Natural killer cell (primary cell): ENCODE data around the gene ADAM20. TPM values are rescaled to one million over a fixed set of nuclear protein-coding genes. Genes with fewer than 3 reads are reported as not detected.

Source experiments
- ATAC-seq, 3 donors: fragments of 150-1000 bp in 2 of 3; fragments of 200-7000 bp in 1 of 3; cut with Tn5 transposase; 1 replicate in 1 of 3; 2 replicates in 2 of 3; pipeline ENCODE4 v1.10.0; 2021; ENCODE audit warnings: mild to moderate bottlenecking in 2 of 3, moderate library complexity in 2 of 3
- DNase-seq, 2 donors: peaks; one replicate each; pipeline versions ENCODE4 v3.0.0 to v3.0.0-alpha.2; 2013 to 2021; ENCODE audit warnings: mixed read lengths in 1 of 2
- H3K27ac ChIP-seq: one replicate; pipeline ENCODE4 v1.5.1; 2013; ENCODE audit warnings: mild to moderate bottlenecking, low read length
- H3K27me3 ChIP-seq: one replicate; pipeline ENCODE4 v1.6.1; 2013; ENCODE audit warnings: low read length; ENCODE audit not compliant: control insufficient read depth, insufficient read depth
- H3K36me3 ChIP-seq: one replicate; pipeline ENCODE4 v1.6.1; 2013; ENCODE audit warnings: low read length; ENCODE audit not compliant: control insufficient read depth, insufficient read depth
- H3K4me1 ChIP-seq: one replicate; pipeline ENCODE4 v1.6.1; 2013; ENCODE audit warnings: low read length; ENCODE audit not compliant: control insufficient read depth, insufficient read depth
- H3K4me3 ChIP-seq: one replicate; pipeline ENCODE4 v1.5.1; 2013; ENCODE audit warnings: low read length
- H3K9me3 ChIP-seq: one replicate; pipeline ENCODE4 v1.6.1; 2013; ENCODE audit warnings: low read length; ENCODE audit not compliant: control insufficient read depth, insufficient read depth
- H3K27ac Mint-ChIP-seq, 2 donors: one replicate each; pipeline ENCODE4 v1.8.0; 2022; ENCODE audit warnings: mild to moderate bottlenecking in 2 of 2, mixed read lengths in 2 of 2, moderate library complexity in 1 of 2
- H3K27me3 Mint-ChIP-seq, 2 donors: one replicate each; pipeline ENCODE4 v1.8.0; 2022; ENCODE audit warnings: low read depth in 2 of 2, mixed read lengths in 2 of 2
- H3K36me3 Mint-ChIP-seq: one replicate; pipeline ENCODE4 v1.8.0; 2022; ENCODE audit warnings: mixed read lengths
- H3K4me1 Mint-ChIP-seq, 2 donors: one replicate each; pipeline ENCODE4 v1.8.0; 2022; ENCODE audit warnings: mixed read lengths in 2 of 2
- H3K4me3 Mint-ChIP-seq: one replicate; pipeline ENCODE4 v1.8.0; 2022; ENCODE audit warnings: mild to moderate bottlenecking, moderate library complexity, mixed read lengths
- H3K9me3 Mint-ChIP-seq, 2 donors: one replicate each; pipeline ENCODE4 v1.8.0; 2022; ENCODE audit warnings: mixed read lengths in 2 of 2
- WGBS: methylation state at CpG from one replicate; pipeline ENCODE4 v1.1.7; 2013; ENCODE audit warnings: missing lambda C conversion rate; ENCODE audit not compliant: insufficient coverage; 5-methylcytosine and 5-hydroxymethylcytosine counted together
- intact Hi-C: fragments of 100-400 bp; cut with micrococcal nuclease; formaldehyde crosslinking; loops from one replicate; pipeline ENCODE4 v1.14.2; 2022
- total RNA-seq, 4 donors: library from RNA; stranded (reverse); fragments of 120-200 nt in 1 of 4; gene quantifications; one replicate each; pipeline versions ENCODE4 v1.2.3 to v1.2.4, GENCODE V29; 2013 to 2022
- TF ChIP-seq, protein P1 (sequence below): fragments of 200-600 bp; IDR thresholded peaks from one replicate; pipeline ENCODE4 v1.8.0; 2022; ENCODE audit warnings: antibody characterized with exemption

The ADAM20 gene
- total RNA-seq, 3 donors from 2014 or later (not counting 1 experiment from before 2014, with no cell fraction given), result 0.38 to 0.80 (median 0.63) TPM

DNA sequence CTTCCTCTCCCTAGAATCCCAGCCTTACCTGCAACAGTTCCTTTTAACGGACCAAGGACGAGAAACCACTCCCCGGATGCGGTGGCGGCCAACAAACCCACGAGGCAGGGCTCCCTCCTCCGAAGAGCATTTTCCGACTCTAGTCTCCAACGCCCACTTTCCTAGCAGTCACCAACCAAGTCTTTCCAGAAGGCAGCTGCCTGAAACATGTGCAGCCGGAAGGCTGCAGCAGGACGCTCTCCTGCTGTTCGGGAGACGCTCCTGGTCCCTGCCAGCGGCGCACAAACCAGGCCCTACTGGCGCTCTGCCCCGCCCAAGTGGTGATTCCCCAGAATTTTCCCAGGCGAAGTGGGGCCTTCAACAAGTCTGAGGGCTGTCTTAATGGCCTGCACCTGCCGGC lies 21.1 kb upstream of the ADAM20 start:
- WGBS, result 73% methylated on average over 19 of the region's 19 CpGs
- H3K27me3 ChIP-seq, result no peaks in the 10 kb centered on the region
- Mint-ChIP-seq H3K27me3 (no peaks in the 10 kb centered on the region), H3K9me3 (peaks cover 0 to 2% of the 10 kb centered on the region in 2 donors), H3K4me1 (peaks cover 6 to 7% of the 10 kb centered on the region in 2 donors), H3K27ac (no peak overlapping the region), H3K36me3 (peaks cover 1% of the 10 kb centered on the region), H3K4me3 (no peak overlapping the region)
- no peak overlapping the region for H3K4me3 ChIP-seq
- no peak overlapping the region for H3K27ac ChIP-seq
- peaks cover 3% of the 10 kb centered on the region for H3K9me3 ChIP-seq
- TF ChIP-seq, protein P1, sequence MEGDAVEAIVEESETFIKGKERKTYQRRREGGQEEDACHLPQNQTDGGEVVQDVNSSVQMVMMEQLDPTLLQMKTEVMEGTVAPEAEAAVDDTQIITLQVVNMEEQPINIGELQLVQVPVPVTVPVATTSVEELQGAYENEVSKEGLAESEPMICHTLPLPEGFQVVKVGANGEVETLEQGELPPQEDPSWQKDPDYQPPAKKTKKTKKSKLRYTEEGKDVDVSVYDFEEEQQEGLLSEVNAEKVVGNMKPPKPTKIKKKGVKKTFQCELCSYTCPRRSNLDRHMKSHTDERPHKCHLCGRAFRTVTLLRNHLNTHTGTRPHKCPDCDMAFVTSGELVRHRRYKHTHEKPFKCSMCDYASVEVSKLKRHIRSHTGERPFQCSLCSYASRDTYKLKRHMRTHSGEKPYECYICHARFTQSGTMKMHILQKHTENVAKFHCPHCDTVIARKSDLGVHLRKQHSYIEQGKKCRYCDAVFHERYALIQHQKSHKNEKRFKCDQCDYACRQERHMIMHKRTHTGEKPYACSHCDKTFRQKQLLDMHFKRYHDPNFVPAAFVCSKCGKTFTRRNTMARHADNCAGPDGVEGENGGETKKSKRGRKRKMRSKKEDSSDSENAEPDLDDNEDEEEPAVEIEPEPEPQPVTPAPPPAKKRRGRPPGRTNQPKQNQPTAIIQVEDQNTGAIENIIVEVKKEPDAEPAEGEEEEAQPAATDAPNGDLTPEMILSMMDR, result no peak
- DNase-seq, result no peak
- no peaks in the 10 kb centered on the region for H3K4me1 ChIP-seq
- intact Hi-C loops, result no loop called here
- ATAC-seq, result no peak
- no peaks in the 10 kb centered on the region for H3K36me3 ChIP-seq

DNA sequence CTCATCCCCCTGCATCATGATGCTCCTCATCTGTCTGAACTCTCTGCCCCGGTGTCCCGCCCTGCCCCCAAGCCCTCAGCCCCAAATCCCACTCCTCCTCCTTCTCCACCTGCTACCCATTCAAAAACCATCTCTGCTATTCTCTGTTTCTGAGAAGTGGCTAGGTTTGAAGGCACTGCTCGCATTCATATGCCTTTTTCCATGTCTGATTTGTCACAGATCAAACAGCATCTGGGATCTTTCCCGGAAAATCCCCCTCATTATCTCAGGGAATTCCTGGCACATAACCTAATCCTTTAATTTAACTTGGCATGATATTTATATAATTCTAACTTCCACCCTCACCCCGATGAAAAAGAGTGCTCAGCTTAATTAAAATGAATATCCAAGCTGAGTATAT lies 3.3 kb upstream of the ADAM20 start:
- Mint-ChIP-seq H3K9me3 (no peaks in the 10 kb centered on the region), H3K36me3 (no peaks in the 10 kb centered on the region), H3K4me1 (peaks cover 0 to 10% of the 10 kb centered on the region in 2 donors), H3K27ac (no peak overlapping the region), H3K4me3 (no peak overlapping the region), H3K27me3 (no peaks in the 10 kb centered on the region)
- DNase-seq (no peak), ATAC-seq (no peak)
- H3K4me3 ChIP-seq, result no peak overlapping the region
- no peaks in the 10 kb centered on the region for H3K4me1 ChIP-seq
- no peak overlapping the region for H3K27ac ChIP-seq
- H3K9me3 ChIP-seq, result no peaks in the 10 kb centered on the region
- 94% methylated on average over 5 of the region's 5 CpGs for WGBS
- intact Hi-C loops, result no loop called here
- H3K36me3 ChIP-seq, result no peaks in the 10 kb centered on the region
- H3K27me3 ChIP-seq, result no peaks in the 10 kb centered on the region
- TF ChIP-seq, protein P1, result no peak

DNA sequence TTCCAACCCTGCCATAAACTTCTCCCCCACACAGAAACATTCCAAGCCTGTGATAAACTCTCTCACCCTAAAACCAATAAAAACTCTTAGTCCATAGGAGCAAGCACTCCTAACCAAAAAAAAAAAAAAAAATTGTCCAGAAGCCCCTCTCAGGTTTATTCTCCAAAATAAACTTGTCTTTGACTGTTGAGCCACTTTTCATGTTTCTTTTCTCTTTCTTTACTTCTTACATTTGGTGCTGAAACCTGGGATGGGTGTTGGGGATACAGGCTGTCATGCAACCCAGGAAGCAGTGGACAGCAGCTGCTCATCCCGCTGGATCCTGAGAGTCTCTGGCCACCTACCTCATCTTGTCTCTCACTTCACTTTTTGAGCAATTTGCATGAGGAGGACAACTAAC lies 2.0 kb upstream of the ADAM20 start:
- Mint-ChIP-seq H3K27ac (no peak overlapping the region), H3K9me3 (no peaks in the 10 kb centered on the region), H3K36me3 (no peaks in the 10 kb centered on the region), H3K27me3 (no peaks in the 10 kb centered on the region), H3K4me1 (peaks cover 0 to 10% of the 10 kb centered on the region in 2 donors), H3K4me3 (no peak overlapping the region)
- DNase-seq, result no peak
- WGBS, result 92% methylated on average over 1 of the region's 1 CpG
- H3K9me3 ChIP-seq, result no peaks in the 10 kb centered on the region
- no peaks in the 10 kb centered on the region for H3K27me3 ChIP-seq
- H3K36me3 ChIP-seq, result no peaks in the 10 kb centered on the region
- no peak for ATAC-seq
- no peaks in the 10 kb centered on the region for H3K4me1 ChIP-seq
- no peak overlapping the region for H3K4me3 ChIP-seq
- intact Hi-C loops, result no loop called here
- H3K27ac ChIP-seq, result no peak overlapping the region
- TF ChIP-seq, protein P1, result no peak

DNA sequence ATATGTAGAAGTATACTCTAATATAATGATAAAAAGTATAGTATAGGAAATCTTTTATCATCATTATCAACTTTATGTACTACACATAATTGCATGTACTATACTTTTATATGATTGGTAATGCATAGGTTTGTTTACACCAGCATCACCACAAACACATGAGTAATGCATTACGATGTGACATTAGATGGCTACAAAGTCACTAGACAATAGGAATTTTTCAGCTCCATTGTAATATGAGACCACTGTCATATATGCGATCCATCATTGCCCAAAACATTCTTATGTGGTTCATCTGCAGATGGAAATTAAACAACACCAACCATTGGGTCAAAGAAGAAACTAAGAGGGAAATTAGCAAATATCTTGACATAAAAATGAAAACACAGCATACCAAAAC lies 4.4 kb downstream of the ADAM20 start:
- no peak overlapping the region for H3K4me3 Mint-ChIP-seq
- H3K27ac ChIP-seq, result no peak overlapping the region
- DNase-seq (no peak), ATAC-seq (no peak)
- H3K27me3 Mint-ChIP-seq, result no peaks in the 10 kb centered on the region
- no peak overlapping the region for H3K27ac Mint-ChIP-seq
- no peaks in the 10 kb centered on the region for H3K36me3 Mint-ChIP-seq
- TF ChIP-seq, protein P1, result no peak
- intact Hi-C loops, result no loop called here
- 100% methylated on average over 1 of the region's 2 CpGs for WGBS
- H3K4me1 Mint-ChIP-seq, result no peaks in the 10 kb centered on the region
- H3K27me3 ChIP-seq, result no peaks in the 10 kb centered on the region
- no peaks in the 10 kb centered on the region for H3K36me3 ChIP-seq
- H3K9me3 ChIP-seq, result no peaks in the 10 kb centered on the region
- H3K9me3 Mint-ChIP-seq, result no peaks in the 10 kb centered on the region
- H3K4me3 ChIP-seq, result no peak overlapping the region
- H3K4me1 ChIP-seq, result no peaks in the 10 kb centered on the region
